OCI-M2 (cell line): ENCODE results near the gene LY6G6C.

Source experiments
- DNase-seq: peaks from one replicate; lab custom pipeline; 2025; ENCODE audit not compliant: unreplicated experiment; lab: John Stamatoyannopoulos, UW

LY6G6C gene

GRCh38 chr6:31727717-31728671, 6.4 kb upstream of the LY6G6C start:
- no peak for DNase-seq

- DNase-seq: no peak
Observed at GRCh38 chr6:31727034-31727716, 5.6 kb upstream of the LY6G6C start.

GRCh38 chr6:31725502-31726350, 4.2 kb upstream of the LY6G6C start:
- no peak for DNase-seq

GRCh38 chr6:31723980-31724691, 2.6 kb upstream of the LY6G6C start:
- no peak for DNase-seq

- peak; percentile 78 for DNase-seq
Observed at GRCh38 chr6:31723245-31723979, 1.9 kb upstream of the LY6G6C start, which contains the start of gene MPIG6B. TSS of gene MPIG6B (plus strand) at chr6:31723373. CDS start at chr6:31723384, 11 bp downstream.

- no peak for DNase-seq
Observed at GRCh38 chr6:31722173-31722572, 627 bp upstream of the LY6G6C start.

- DNase-seq: no peak
Observed at GRCh38 chr6:31720196-31720770, 1.3 kb downstream of the LY6G6C start.

- DNase-seq: no peak
Observed at GRCh38 chr6:31719001-31719400, 2.5 kb downstream of the LY6G6C start.

GRCh38 chr6:31718265-31718664, 3.3 kb downstream of the LY6G6C start:
- no peak for DNase-seq

- no peak for DNase-seq
Observed at GRCh38 chr6:31717499-31718222, 3.9 kb downstream of the LY6G6C start.

GRCh38 chr6:31715022-31715958, 6.3 kb downstream of the LY6G6C start, which contains the start of gene LY6G6D:
TSS of gene LY6G6D (plus strand) at chr6:31715348. CDS start at chr6:31715356, 8 bp downstream.
- no peak for DNase-seq

- DNase-seq: no peak
Observed at GRCh38 chr6:31713991-31714684, 7.4 kb downstream of the LY6G6C start.

GRCh38 chr6:31713465-31713864, 8.1 kb downstream of the LY6G6C start:
- no peak for DNase-seq

- DNase-seq: no peak
Observed at GRCh38 chr6:31712296-31712695, 9.2 kb downstream of the LY6G6C start.

GRCh38 chr6:31711233-31711632, 10.3 kb downstream of the LY6G6C start:
- peak; percentile 80 for DNase-seq

GRCh38 chr6:31710523-31711219, 10.9 kb downstream of the LY6G6C start:
- DNase-seq: no peak
